WTC11 (cell line): ENCODE results near the gene FAM185A. TPM values are rescaled to one million over a fixed set of nuclear protein-coding genes. Genes with fewer than 3 reads are reported as not detected.

ENCODE experiments used
- ATAC-seq: fragments of 200-7000 bp; cut with Tn5 transposase; 2 replicates; pipeline ENCODE4 v1.10.0; 2021; ENCODE audit warnings: mild to moderate bottlenecking, moderate library complexity
- CTCF ChIA-PET: fragments of 300-600 bp; sonication (Branson Sonifier 250); formaldehyde crosslinking; loops from one replicate; lab custom pipeline; 2021; ENCODE audit warnings: antibody characterized with exemption; lab: Charles Lee
- POLR2A ChIA-PET: fragments of 350-600 bp; sonication (Branson Sonifier 250); formaldehyde crosslinking; loops from one replicate; lab custom pipeline; 2021; ENCODE audit warnings: antibody characterized with exemption; lab: Charles Lee
- DNase-seq: peaks from one replicate; pipeline ENCODE4 v3.0.0; 2021; ENCODE audit warnings: low spot score
- H3K27ac Mint-ChIP-seq: 2 replicates; pipeline ENCODE4 v1.8.0; 2021; ENCODE audit warnings: mixed read lengths
- H3K27me3 Mint-ChIP-seq: 2 replicates; pipeline ENCODE4 v1.8.0; 2021; ENCODE audit warnings: low read depth, mild to moderate bottlenecking, moderate library complexity, mixed read lengths
- H3K36me3 Mint-ChIP-seq: 2 replicates; pipeline ENCODE4 v1.8.0; 2021; ENCODE audit warnings: mixed read lengths
- H3K4me1 Mint-ChIP-seq: 2 replicates; pipeline ENCODE4 v1.8.0; 2022; ENCODE audit warnings: mixed read lengths
- H3K4me3 Mint-ChIP-seq: 2 replicates; pipeline ENCODE4 v1.8.0; 2021; ENCODE audit warnings: mild to moderate bottlenecking, moderate library complexity, mixed read lengths
- H3K9me3 Mint-ChIP-seq: 2 replicates; pipeline ENCODE4 v1.8.0; 2021; ENCODE audit warnings: mixed read lengths
- AFF4 ChIP-seq: sonication (generic); formaldehyde crosslinking; IDR thresholded peaks from 2 replicates; pipeline ENCODE4 v1.8.1; 2023; ENCODE audit warnings: mild to moderate bottlenecking, missing genetic modification reagents, borderline replicate concordance
- ATF3 ChIP-seq: sonication (generic); formaldehyde crosslinking; conservative IDR thresholded peaks from 2 replicates; pipeline ENCODE4 v1.8.1; 2022; ENCODE audit warnings: mild to moderate bottlenecking, missing genetic modification reagents
- CBFB ChIP-seq: sonication (generic); formaldehyde crosslinking; IDR thresholded peaks from 2 replicates; pipeline ENCODE4 v1.8.1; 2022; ENCODE audit warnings: mild to moderate bottlenecking, low read depth, missing genetic modification reagents
- FOXJ3 ChIP-seq: sonication (generic); formaldehyde crosslinking; IDR thresholded peaks from 2 replicates; pipeline ENCODE4 v1.9.0; 2021; ENCODE audit warnings: missing genetic modification reagents, mild to moderate bottlenecking, borderline replicate concordance
- GTF2I ChIP-seq: fragments of 250-450 bp; sonication (Bioruptor Pico); conservative IDR thresholded peaks from 2 replicates; pipeline ENCODE4 v1.4.0; 2021; ENCODE audit warnings: mild to moderate bottlenecking
- IRF1 ChIP-seq: sonication (generic); formaldehyde crosslinking; IDR thresholded peaks from 2 replicates; pipeline ENCODE4 v1.8.0; 2023; ENCODE audit warnings: missing genetic modification reagents
- MLX ChIP-seq: sonication (generic); formaldehyde crosslinking; IDR thresholded peaks from 2 replicates; pipeline ENCODE4 v1.8.1; 2023; ENCODE audit warnings: mild to moderate bottlenecking, missing genetic modification reagents, moderate library complexity
- NFE2L1 ChIP-seq: sonication (generic); formaldehyde crosslinking; IDR thresholded peaks from 2 replicates; pipeline ENCODE4 v1.8.1; 2023; ENCODE audit warnings: missing genetic modification reagents
- PRRX2 ChIP-seq: fragments of 250-450 bp; sonication (Bioruptor Pico); IDR thresholded peaks from 2 replicates; pipeline ENCODE4 v1.8.0; 2021; ENCODE audit warnings: mild to moderate bottlenecking
- SMAD3 ChIP-seq: sonication (generic); formaldehyde crosslinking; IDR thresholded peaks from 2 replicates; pipeline ENCODE4 v1.8.0; 2022; ENCODE audit warnings: missing genetic modification reagents, mild to moderate bottlenecking, borderline replicate concordance
- SMAD4 ChIP-seq: sonication (generic); formaldehyde crosslinking; IDR thresholded peaks from 2 replicates; pipeline ENCODE4 v1.8.0; 2022; ENCODE audit warnings: mild to moderate bottlenecking, missing genetic modification reagents
- TEAD1 ChIP-seq: sonication (generic); formaldehyde crosslinking; IDR thresholded peaks from 2 replicates; pipeline ENCODE4 v1.8.0; 2022; ENCODE audit warnings: mild to moderate bottlenecking, missing genetic modification reagents
- TEAD4 ChIP-seq: sonication (generic); formaldehyde crosslinking; IDR thresholded peaks from 2 replicates; pipeline ENCODE4 v1.8.0; 2022; ENCODE audit warnings: mild to moderate bottlenecking, missing genetic modification reagents
- USF2 ChIP-seq: sonication (generic); formaldehyde crosslinking; IDR thresholded peaks from 2 replicates; pipeline ENCODE4 v1.8.1; 2023; ENCODE audit warnings: mild to moderate bottlenecking, missing genetic modification reagents, moderate library complexity
- ZBTB43 ChIP-seq: sonication (generic); formaldehyde crosslinking; IDR thresholded peaks from 2 replicates; pipeline ENCODE4 v1.8.1; 2023; ENCODE audit warnings: mild to moderate bottlenecking, missing genetic modification reagents
- ZMAT4 ChIP-seq: fragments of 250-450 bp; sonication (Bioruptor Pico); IDR thresholded peaks from 2 replicates; pipeline ENCODE4 v1.9.0; 2021; ENCODE audit warnings: mild to moderate bottlenecking
- ZNF121 ChIP-seq: sonication (generic); formaldehyde crosslinking; IDR thresholded peaks from 2 replicates; pipeline ENCODE4 v1.8.0; 2023; ENCODE audit warnings: missing genetic modification reagents
- ZNF138 ChIP-seq: sonication (generic); formaldehyde crosslinking; conservative IDR thresholded peaks from 2 replicates; pipeline ENCODE4 v1.8.1; 2022; ENCODE audit warnings: mild to moderate bottlenecking, moderate library complexity, missing genetic modification reagents
- ZNF219 ChIP-seq: sonication (generic); formaldehyde crosslinking; IDR thresholded peaks from 2 replicates; pipeline ENCODE4 v1.8.0; 2023; ENCODE audit warnings: missing genetic modification reagents, mild to moderate bottlenecking, borderline replicate concordance
- ZNF423 ChIP-seq: fragments of 250-450 bp; sonication (Bioruptor Pico); IDR thresholded peaks from 2 replicates; pipeline ENCODE4 v2.1.2; 2022; ENCODE audit warnings: mild to moderate bottlenecking, moderate library complexity
- ZNF512 ChIP-seq: sonication (generic); formaldehyde crosslinking; IDR thresholded peaks from 2 replicates; pipeline ENCODE4 v1.8.1; 2022; ENCODE audit warnings: missing genetic modification reagents, borderline replicate concordance
- ZNF532 ChIP-seq: fragments of 250-450 bp; sonication (Bioruptor Pico); IDR thresholded peaks from 2 replicates; pipeline ENCODE4 v1.9.0; 2021; ENCODE audit warnings: mild to moderate bottlenecking, borderline replicate concordance
- total RNA-seq: library from RNA; stranded (reverse); gene quantifications from 3 replicates; pipeline ENCODE4 v1.2.3, GENCODE V29; 2021

The FAM185A gene
- total RNA-seq, 1 experiment from 2014 or later: 8.6 TPM

- Mint-ChIP-seq H3K9me3 (no peaks in the 10 kb centered on the region), H3K27ac (no peak overlapping the region), H3K36me3 (peaks cover 2% of the 10 kb centered on the region; the same call in 1 of the 2 replicates), H3K4me3 (no peak overlapping the region), H3K27me3 (no peaks in the 10 kb centered on the region), H3K4me1 (peaks cover 8% of the 10 kb centered on the region)
- no peak for TF ChIP-seq IRF1
- no peak for TF ChIP-seq ZBTB43 (CRISPR knock-in tag)
- TF ChIP-seq AFF4 (CRISPR knock-in tag): no peak
- TF ChIP-seq USF2 (CRISPR knock-in tag): no peak
- no peak for TF ChIP-seq ZMAT4 (CRISPR knock-in tag)
- no peak for TF ChIP-seq FOXJ3 (CRISPR knock-in tag)
- POLR2A ChIA-PET: no interaction called here
- CTCF ChIA-PET: no interaction called here
- ATAC-seq (no peak), DNase-seq (no peak)
Measured at GRCh38 chr7:102832674-102833073, 83.9 kb downstream of the FAM185A start.

GRCh38 chr7:102833343-102833742 is 84.5 kb downstream of the FAM185A start:
- POLR2A ChIA-PET: no interaction called here

More at GRCh38 chr7:102833343-102833742, 84.5 kb downstream of the FAM185A start:
- TF ChIP-seq ZNF512 (CRISPR knock-in tag): no peak
- no peak for TF ChIP-seq ZNF532 (CRISPR knock-in tag)
- no peak for TF ChIP-seq MLX (CRISPR knock-in tag)
- no peak for TF ChIP-seq GTF2I (CRISPR knock-in tag)
- TF ChIP-seq CBFB (CRISPR knock-in tag): no peak
- no peak for TF ChIP-seq TEAD1 (CRISPR knock-in tag)
- no peak for TF ChIP-seq ZNF138 (CRISPR knock-in tag)
- no peak for TF ChIP-seq TEAD4 (CRISPR knock-in tag)
- no peak for TF ChIP-seq ATF3
- no peak for TF ChIP-seq SMAD4 (CRISPR knock-in tag)
- TF ChIP-seq ZNF423 (CRISPR knock-in tag): no peak
- no peak for TF ChIP-seq ZNF219 (CRISPR knock-in tag)
- TF ChIP-seq PRRX2 (CRISPR knock-in tag): no peak
- no peak for TF ChIP-seq SMAD3 (CRISPR knock-in tag)
- TF ChIP-seq ZNF121: no peak
- TF ChIP-seq NFE2L1 (CRISPR knock-in tag): no peak
- ATAC-seq: no peak
- no peak for DNase-seq
- CTCF ChIA-PET: no interaction called here
- no peaks in the 10 kb centered on the region for H3K9me3 Mint-ChIP-seq
- H3K27ac Mint-ChIP-seq: no peak overlapping the region
- no peak overlapping the region for H3K4me3 Mint-ChIP-seq
- H3K27me3 Mint-ChIP-seq: no peaks in the 10 kb centered on the region
- H3K4me1 Mint-ChIP-seq: peaks cover 8% of the 10 kb centered on the region
- H3K36me3 Mint-ChIP-seq: no peaks in the 10 kb centered on the region
